ENCODE data around the gene CYLD. TPM values are rescaled to one million over a fixed set of nuclear protein-coding genes. Genes with fewer than 3 reads are reported as not detected.

The CYLD gene
- total RNA-seq, 1 experiment from 2014 or later: 10.1 TPM

- no peaks in the 10 kb centered on the region for H3K9me3 ChIP-seq (ENCODE audit: control insufficient read depth, insufficient read depth, low read depth, low read length)
- BruUV-seq (replicated peaks): no TSS peak
- no peak for TF ChIP-seq TCF7L2 (IDR thresholded peaks at IDR 0.05; ENCODE audit: low read depth, low read length)
- no peak for TF ChIP-seq SIN3A (IDR thresholded peaks at IDR 0.05; ENCODE audit: borderline replicate concordance, insufficient read depth, low read depth, low read length)
- TF ChIP-seq POLR2AphosphoS5 (IDR thresholded peaks at IDR 0.05; ENCODE audit: low read depth, low read length): no peak
- no peak for TF ChIP-seq CTCF (IDR thresholded peaks at IDR 0.05)
- TF ChIP-seq, protein P1, sequence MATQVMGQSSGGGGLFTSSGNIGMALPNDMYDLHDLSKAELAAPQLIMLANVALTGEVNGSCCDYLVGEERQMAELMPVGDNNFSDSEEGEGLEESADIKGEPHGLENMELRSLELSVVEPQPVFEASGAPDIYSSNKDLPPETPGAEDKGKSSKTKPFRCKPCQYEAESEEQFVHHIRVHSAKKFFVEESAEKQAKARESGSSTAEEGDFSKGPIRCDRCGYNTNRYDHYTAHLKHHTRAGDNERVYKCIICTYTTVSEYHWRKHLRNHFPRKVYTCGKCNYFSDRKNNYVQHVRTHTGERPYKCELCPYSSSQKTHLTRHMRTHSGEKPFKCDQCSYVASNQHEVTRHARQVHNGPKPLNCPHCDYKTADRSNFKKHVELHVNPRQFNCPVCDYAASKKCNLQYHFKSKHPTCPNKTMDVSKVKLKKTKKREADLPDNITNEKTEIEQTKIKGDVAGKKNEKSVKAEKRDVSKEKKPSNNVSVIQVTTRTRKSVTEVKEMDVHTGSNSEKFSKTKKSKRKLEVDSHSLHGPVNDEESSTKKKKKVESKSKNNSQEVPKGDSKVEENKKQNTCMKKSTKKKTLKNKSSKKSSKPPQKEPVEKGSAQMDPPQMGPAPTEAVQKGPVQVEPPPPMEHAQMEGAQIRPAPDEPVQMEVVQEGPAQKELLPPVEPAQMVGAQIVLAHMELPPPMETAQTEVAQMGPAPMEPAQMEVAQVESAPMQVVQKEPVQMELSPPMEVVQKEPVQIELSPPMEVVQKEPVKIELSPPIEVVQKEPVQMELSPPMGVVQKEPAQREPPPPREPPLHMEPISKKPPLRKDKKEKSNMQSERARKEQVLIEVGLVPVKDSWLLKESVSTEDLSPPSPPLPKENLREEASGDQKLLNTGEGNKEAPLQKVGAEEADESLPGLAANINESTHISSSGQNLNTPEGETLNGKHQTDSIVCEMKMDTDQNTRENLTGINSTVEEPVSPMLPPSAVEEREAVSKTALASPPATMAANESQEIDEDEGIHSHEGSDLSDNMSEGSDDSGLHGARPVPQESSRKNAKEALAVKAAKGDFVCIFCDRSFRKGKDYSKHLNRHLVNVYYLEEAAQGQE (IDR thresholded peaks at IDR 0.05; ENCODE audit: insufficient read depth in 1 of 2, low read depth in 2 of 2, low read length in 1 of 2): no peak
- no peaks in the 10 kb centered on the region; the same call in 1 of the 2 replicates for H3K27me3 ChIP-seq (ENCODE audit: control insufficient read depth, insufficient read depth, low read length)
- in situ Hi-C loops (cut with HindIII; ENCODE audit: low pct_unique_long_range_greater_than_20kb, low sequenced_read_pairs) (no loop called here), intact Hi-C loops (cut with micrococcal nuclease; ENCODE audit: unreplicated experiment) (no loop called here)
- POLR2A ChIA-PET: no interaction called here
- H3K36me3 ChIP-seq (ENCODE audit: control insufficient read depth, insufficient read depth, low read length): no peaks in the 10 kb centered on the region
- ATAC-seq (no peak), DNase-seq (ENCODE audit: low read depth, low spot score) (no peak)
- no peak overlapping the region for H3K27ac ChIP-seq (ENCODE audit: low read length)
- H3K4me3 ChIP-seq (ENCODE audit: low read depth in 2 of 2, low read length in 2 of 2): no peak overlapping the region
- no peaks in the 10 kb centered on the region; the same call in 1 of the 2 replicates for H3K4me1 ChIP-seq (ENCODE audit: control insufficient read depth, insufficient read depth, low read length)
- CTCF ChIA-PET: no interaction called here
These were observed 103.0 kb downstream of the CYLD start for GRCh38 chr16:50844840-50845239.

DNA sequence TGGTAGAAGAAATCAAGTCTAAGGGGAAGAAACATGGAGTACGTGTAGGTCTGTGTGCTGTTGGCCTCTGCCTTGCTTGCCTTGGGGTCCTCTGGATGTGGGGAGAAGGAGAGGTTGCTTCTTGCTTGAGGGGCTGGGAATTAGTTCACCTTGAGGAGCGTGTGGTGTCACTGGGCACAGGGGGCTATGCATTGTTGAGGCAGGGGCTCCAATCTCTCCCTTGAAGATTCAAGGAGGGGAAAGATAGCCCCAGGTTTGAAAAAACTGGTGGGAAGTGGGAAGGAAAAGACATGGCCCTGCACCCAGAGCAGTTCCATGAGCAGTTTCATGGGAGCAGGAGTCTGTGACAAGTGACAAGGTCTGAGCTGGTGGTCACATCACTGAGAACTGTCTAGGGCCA lies 103.4 kb downstream of the CYLD start:
- H3K4me1 ChIP-seq (ENCODE audit: control insufficient read depth, insufficient read depth, low read length): no peaks in the 10 kb centered on the region; the same call in 1 of the 2 replicates
- no peak overlapping the region for H3K4me3 ChIP-seq (ENCODE audit: low read depth in 2 of 2, low read length in 2 of 2)
- no peak overlapping the region for H3K27ac ChIP-seq (ENCODE audit: low read length)
- DNase-seq (ENCODE audit: low read depth, low spot score) (no peak), ATAC-seq (no peak)
- TF ChIP-seq SIN3A (IDR thresholded peaks at IDR 0.05; ENCODE audit: borderline replicate concordance, insufficient read depth, low read depth, low read length) (no peak), TCF7L2 (IDR thresholded peaks at IDR 0.05; ENCODE audit: low read depth, low read length) (no peak), CTCF (IDR thresholded peaks at IDR 0.05) (no peak), POLR2AphosphoS5 (IDR thresholded peaks at IDR 0.05; ENCODE audit: low read depth, low read length) (no peak)
- TF ChIP-seq, protein P1 (IDR thresholded peaks at IDR 0.05; ENCODE audit: insufficient read depth in 1 of 2, low read depth in 2 of 2, low read length in 1 of 2): no peak
- ChIA-PET CTCF (no interaction called here), POLR2A (no interaction called here)
- in situ Hi-C loops (cut with HindIII; ENCODE audit: low pct_unique_long_range_greater_than_20kb, low sequenced_read_pairs): no loop called here
- no peaks in the 10 kb centered on the region for H3K9me3 ChIP-seq (ENCODE audit: control insufficient read depth, insufficient read depth, low read depth, low read length)
- no TSS peak for BruUV-seq (replicated peaks)
- intact Hi-C loops (cut with micrococcal nuclease; ENCODE audit: unreplicated experiment): no loop called here
- no peaks in the 10 kb centered on the region for H3K36me3 ChIP-seq (ENCODE audit: control insufficient read depth, insufficient read depth, low read length)
- H3K27me3 ChIP-seq (ENCODE audit: control insufficient read depth, insufficient read depth, low read length): no peaks in the 10 kb centered on the region; the same call in 1 of the 2 replicates

Measured in Panc1 (cell line).